Measurements from ENCODE around the gene C12orf50.

Gene C12orf50

DNA sequence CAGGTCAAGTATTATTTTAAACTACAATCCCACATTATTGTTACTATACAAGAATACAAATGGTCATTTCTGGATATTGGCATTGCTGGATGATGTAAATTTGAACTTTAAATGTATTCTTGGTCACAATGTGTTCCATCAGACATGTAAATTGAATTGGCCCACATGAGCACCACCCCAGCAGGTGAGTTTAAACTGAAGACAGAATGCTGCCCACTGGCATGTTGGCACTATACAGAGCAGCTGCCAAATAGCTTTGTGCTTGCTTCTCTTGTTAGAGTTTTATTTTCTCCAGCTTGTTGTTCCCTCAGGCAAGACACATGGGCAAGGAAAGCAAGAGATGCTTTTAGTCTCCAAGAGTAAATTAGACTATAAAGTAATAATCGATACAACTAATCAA lies 98.6 kb downstream of the C12orf50 start:
- no peak for DNase-seq (ENCODE audit: low read depth)
- no peak for TF ChIP-seq MYC (IDR thresholded peaks at IDR 0.05; ENCODE audit: low read depth, low read length)
- H3K4me3 ChIP-seq (ENCODE audit: low read depth, low read length) = no peak overlapping the region
